Activated naive CD4-positive, alpha-beta T cell treated with anti-CD3 and anti-CD28 coated beads for 36 hours (primary cell): ENCODE results near the gene REPS2. TPM values are rescaled to one million over a fixed set of nuclear protein-coding genes. Genes with fewer than 3 reads are reported as not detected.

ENCODE experiments used
- CTCF ChIA-PET: fragments of 350-600 bp; sonication (Branson Sonifier 250); formaldehyde crosslinking; loops from one replicate; lab custom pipeline; 2021; ENCODE audit warnings: antibody characterized with exemption; lab: Charles Lee
- DNase-seq: peaks from one replicate; pipeline ENCODE4 v3.0.0-alpha.2; 2020
- H3K27ac Mint-ChIP-seq: one replicate; pipeline ENCODE4 v1.8.0; 2021; ENCODE audit warnings: mild to moderate bottlenecking, mixed read lengths
- H3K27me3 Mint-ChIP-seq: one replicate; pipeline ENCODE4 v1.8.0; 2021; ENCODE audit warnings: low read depth, mixed read lengths
- H3K36me3 Mint-ChIP-seq: one replicate; pipeline ENCODE4 v1.8.0; 2021; ENCODE audit warnings: low read depth, mixed read lengths
- H3K4me1 Mint-ChIP-seq: one replicate; pipeline ENCODE4 v1.8.0; 2021; ENCODE audit warnings: low read depth, mixed read lengths
- H3K4me3 Mint-ChIP-seq: one replicate; pipeline ENCODE4 v1.8.0; 2021; ENCODE audit warnings: mild to moderate bottlenecking, moderate library complexity, mixed read lengths
- H3K9me3 Mint-ChIP-seq: one replicate; pipeline ENCODE4 v1.8.0; 2021; ENCODE audit warnings: mixed read lengths
- intact Hi-C: fragments of 100-400 bp; cut with micrococcal nuclease; formaldehyde crosslinking; loops from one replicate; pipeline ENCODE4 v1.15.1; 2023
- total RNA-seq, 2 experiments: library from RNA; stranded (reverse); gene quantifications; one replicate each; pipeline ENCODE4 v1.2.3, GENCODE V29; 2021

The REPS2 gene
- total RNA-seq, 2 experiments from 2014 or later, result not detected

DNA sequence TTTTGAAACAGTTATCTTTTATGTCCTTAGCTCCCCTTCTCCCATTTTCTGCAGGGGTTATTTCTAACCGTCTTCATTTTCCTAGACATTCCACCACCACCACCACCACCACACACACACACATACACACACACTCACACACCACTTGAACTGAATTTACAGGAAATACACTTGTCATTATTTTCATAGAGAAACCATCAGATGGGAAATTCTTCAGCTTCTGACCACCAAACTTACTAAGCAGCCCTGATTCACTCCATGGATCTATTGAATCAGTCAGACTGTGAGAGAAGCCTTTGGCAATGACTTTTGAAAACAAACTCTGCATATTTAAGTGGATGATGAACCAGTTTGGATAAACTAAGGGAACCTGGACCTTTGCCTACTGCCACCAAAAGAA is 218.5 kb downstream of the REPS2 start:
- intact Hi-C loops, result no loop called here
- no peak overlapping the region for H3K4me3 Mint-ChIP-seq
- peaks cover 14% of the 10 kb centered on the region for H3K9me3 Mint-ChIP-seq
- no peaks in the 10 kb centered on the region for H3K4me1 Mint-ChIP-seq
- H3K27ac Mint-ChIP-seq, result no peak overlapping the region
- no peaks in the 10 kb centered on the region for H3K36me3 Mint-ChIP-seq
- H3K27me3 Mint-ChIP-seq, result no peaks in the 10 kb centered on the region
- no peak for DNase-seq
- CTCF ChIA-PET, result no interaction called here

DNA sequence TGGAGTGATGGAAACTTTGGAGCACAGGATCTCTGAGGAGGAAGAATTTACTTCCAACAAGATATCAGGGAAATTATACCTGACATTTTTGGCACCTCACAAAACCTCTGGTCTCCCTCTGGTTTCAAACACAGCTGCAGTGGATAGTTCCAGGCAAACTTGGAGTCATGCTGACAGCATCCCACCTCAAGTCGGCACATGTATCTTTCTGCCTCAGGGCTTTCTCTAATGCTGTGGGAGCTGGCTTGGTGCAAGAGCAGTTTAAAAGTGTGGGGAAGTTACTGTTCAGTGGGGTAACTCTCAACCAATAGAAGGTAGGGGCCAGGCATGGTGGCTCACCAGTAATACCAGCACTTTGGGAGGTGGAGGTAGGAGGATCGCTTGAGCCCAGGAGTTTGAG is 221.5 kb downstream of the REPS2 start:
- H3K36me3 Mint-ChIP-seq, result no peaks in the 10 kb centered on the region

GRCh38 chrX:17170973-17171372 is 224.5 kb downstream of the REPS2 start:
- intact Hi-C loops, result no loop called here
- CTCF ChIA-PET, result no interaction called here
- no peaks in the 10 kb centered on the region for H3K9me3 Mint-ChIP-seq

More for the DNA sequence above, 221.5 kb downstream of the REPS2 start:
- DNase-seq, result no peak
- Mint-ChIP-seq H3K27ac (no peak overlapping the region), H3K4me1 (no peaks in the 10 kb centered on the region), H3K4me3 (no peak overlapping the region), H3K27me3 (no peaks in the 10 kb centered on the region), H3K9me3 (peaks cover 7% of the 10 kb centered on the region)
- CTCF ChIA-PET, result no interaction called here
- intact Hi-C loops, result no loop called here

DNA sequence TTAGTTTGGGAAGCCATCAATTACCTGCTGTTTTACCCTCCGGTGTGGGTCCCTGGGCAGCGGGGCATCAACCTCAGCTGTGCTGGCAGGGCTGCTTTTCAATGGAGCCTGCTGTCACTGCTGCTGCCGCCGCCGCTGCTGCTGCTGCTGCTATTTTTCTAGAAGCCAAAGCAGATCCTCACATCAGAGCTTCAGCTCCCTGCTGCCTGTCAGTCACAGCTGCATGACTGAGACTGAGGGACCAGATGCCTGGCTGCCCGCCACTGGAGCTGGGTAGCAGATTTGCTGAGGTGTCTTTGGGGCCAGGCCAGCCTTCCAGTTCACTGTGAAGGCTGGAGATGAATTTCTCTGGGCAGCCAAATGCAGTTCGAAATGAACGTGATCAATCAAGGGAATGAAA is 228.2 kb downstream of the REPS2 start:
- H3K36me3 Mint-ChIP-seq, result no peaks in the 10 kb centered on the region
- no peaks in the 10 kb centered on the region for H3K9me3 Mint-ChIP-seq
- CTCF ChIA-PET, result no interaction called here
- no peak for DNase-seq
- H3K4me1 Mint-ChIP-seq, result no peaks in the 10 kb centered on the region
- H3K4me3 Mint-ChIP-seq, result no peak overlapping the region
- intact Hi-C loops, result no loop called here
- no peaks in the 10 kb centered on the region for H3K27me3 Mint-ChIP-seq
- H3K27ac Mint-ChIP-seq, result no peak overlapping the region

More at GRCh38 chrX:17170973-17171372, 224.5 kb downstream of the REPS2 start:
- no peak overlapping the region for H3K4me3 Mint-ChIP-seq
- DNase-seq, result no peak
- no peaks in the 10 kb centered on the region for H3K36me3 Mint-ChIP-seq
- H3K27me3 Mint-ChIP-seq, result no peaks in the 10 kb centered on the region
- no peak overlapping the region for H3K27ac Mint-ChIP-seq
- H3K4me1 Mint-ChIP-seq, result no peaks in the 10 kb centered on the region

DNA sequence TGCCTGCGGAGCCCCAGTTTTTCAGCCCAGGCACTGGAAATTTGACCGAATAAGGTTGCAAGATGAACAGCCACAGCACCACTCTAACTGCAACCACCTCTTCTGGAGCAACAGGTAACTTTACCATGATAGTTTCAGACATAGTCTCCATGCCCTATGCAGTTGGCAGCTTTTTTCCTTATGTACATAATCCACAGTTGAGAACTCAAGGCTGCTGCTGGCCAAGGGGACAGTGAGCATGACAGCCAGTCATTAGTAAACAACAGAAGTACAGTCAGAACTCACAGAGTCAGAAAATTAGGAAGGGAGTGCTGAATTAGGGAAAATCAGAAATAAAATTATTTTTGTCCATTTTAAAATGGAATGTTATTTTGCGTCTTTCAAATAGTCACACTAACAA is 235.9 kb downstream of the REPS2 start:
- no peaks in the 10 kb centered on the region for H3K4me1 Mint-ChIP-seq
- H3K9me3 Mint-ChIP-seq, result no peaks in the 10 kb centered on the region
- intact Hi-C loops, result no loop called here
- H3K27me3 Mint-ChIP-seq, result no peaks in the 10 kb centered on the region
- CTCF ChIA-PET, result no interaction called here
- no peak overlapping the region for H3K27ac Mint-ChIP-seq
- H3K4me3 Mint-ChIP-seq, result no peak overlapping the region
- H3K36me3 Mint-ChIP-seq, result no peaks in the 10 kb centered on the region
- no peak for DNase-seq

GRCh38 chrX:17183566-17183965 is 237.1 kb downstream of the REPS2 start:
- H3K36me3 Mint-ChIP-seq, result no peaks in the 10 kb centered on the region
- intact Hi-C loops, result no loop called here
- CTCF ChIA-PET, result no interaction called here
- no peak for DNase-seq
- no peak overlapping the region for H3K27ac Mint-ChIP-seq
- no peaks in the 10 kb centered on the region for H3K4me1 Mint-ChIP-seq
- no peaks in the 10 kb centered on the region for H3K9me3 Mint-ChIP-seq
- no peak overlapping the region for H3K4me3 Mint-ChIP-seq
- H3K27me3 Mint-ChIP-seq, result no peaks in the 10 kb centered on the region

GRCh38 chrX:17185431-17185830 is 239.0 kb downstream of the REPS2 start:
- CTCF ChIA-PET, result no interaction called here

GRCh38 chrX:17187136-17187756 is 240.8 kb downstream of the REPS2 start:
- no peaks in the 10 kb centered on the region for H3K4me1 Mint-ChIP-seq
- H3K36me3 Mint-ChIP-seq, result no peaks in the 10 kb centered on the region
- no peak overlapping the region for H3K27ac Mint-ChIP-seq
- DNase-seq, result no peak
- H3K4me3 Mint-ChIP-seq, result no peak overlapping the region
- intact Hi-C loops, result no loop called here
- CTCF ChIA-PET, result no interaction called here
- H3K27me3 Mint-ChIP-seq, result no peaks in the 10 kb centered on the region
- H3K9me3 Mint-ChIP-seq, result peaks cover 3% of the 10 kb centered on the region

More at GRCh38 chrX:17185431-17185830, 239.0 kb downstream of the REPS2 start:
- DNase-seq, result no peak
- H3K4me1 Mint-ChIP-seq, result no peaks in the 10 kb centered on the region
- intact Hi-C loops, result no loop called here
- H3K27ac Mint-ChIP-seq, result no peak overlapping the region
- H3K4me3 Mint-ChIP-seq, result no peak overlapping the region
- no peaks in the 10 kb centered on the region for H3K36me3 Mint-ChIP-seq
- peaks cover 3% of the 10 kb centered on the region for H3K9me3 Mint-ChIP-seq
- H3K27me3 Mint-ChIP-seq, result no peaks in the 10 kb centered on the region

- intact Hi-C loops, result no loop called here
- CTCF ChIA-PET, result no interaction called here
- peaks cover 3% of the 10 kb centered on the region for H3K9me3 Mint-ChIP-seq
- H3K4me3 Mint-ChIP-seq, result no peak overlapping the region
- H3K36me3 Mint-ChIP-seq, result no peaks in the 10 kb centered on the region
- no peaks in the 10 kb centered on the region for H3K27me3 Mint-ChIP-seq
- no peak for DNase-seq
- H3K4me1 Mint-ChIP-seq, result no peaks in the 10 kb centered on the region
- H3K27ac Mint-ChIP-seq, result no peak overlapping the region
Measured at GRCh38 chrX:17192106-17192505, 245.6 kb downstream of the REPS2 start.

Other genes with a start within 250 kb of the REPS2 start
- gene CTPS2, start 234.0 kb upstream of the REPS2 start, total RNA-seq, result 1 to 10 TPM; 5.6 to 6.8 TPM
- gene SYAP1, start 227.0 kb upstream of the REPS2 start, total RNA-seq, result 10 to 100 TPM; 17.1 to 18.9 TPM
- 10 to 100 TPM; 11.8 to 12.3 TPM for gene TXLNG, start 160.2 kb upstream of the REPS2 start, total RNA-seq
- 100 to 1,000 TPM; 213 to 228 TPM for gene RBBP7, start 76.3 kb upstream of the REPS2 start, total RNA-seq